Right lobe of liver (tissue), 4 donors: Measurements from ENCODE around the gene GJD2.

Source experiments
- POLR2A ChIP-seq: fragments of 450-650 bp; IDR thresholded peaks from one replicate; pipeline ENCODE4 v1.6.1; 2017; ENCODE audit warnings: antibody characterized with exemption, mild to moderate bottlenecking
- TF ChIP-seq, protein P1 (sequence below), 4 donors: fragments of 200-600 bp in 3 of 4; fragments of 450-650 bp in 1 of 4; IDR thresholded peaks; one replicate each; pipeline versions ENCODE4 v1.5.1 to v1.8.0; 2016 to 2022; ENCODE audit warnings: antibody characterized with exemption in 4 of 4, mild to moderate bottlenecking in 2 of 4
- donor health status: DM: no; HTN: no; CAD: no.
- donor health status: DM: no; HTN: no; CAD: no.
- donor health status: DM: no; HTN: yes; CAD: no.

DNA sequence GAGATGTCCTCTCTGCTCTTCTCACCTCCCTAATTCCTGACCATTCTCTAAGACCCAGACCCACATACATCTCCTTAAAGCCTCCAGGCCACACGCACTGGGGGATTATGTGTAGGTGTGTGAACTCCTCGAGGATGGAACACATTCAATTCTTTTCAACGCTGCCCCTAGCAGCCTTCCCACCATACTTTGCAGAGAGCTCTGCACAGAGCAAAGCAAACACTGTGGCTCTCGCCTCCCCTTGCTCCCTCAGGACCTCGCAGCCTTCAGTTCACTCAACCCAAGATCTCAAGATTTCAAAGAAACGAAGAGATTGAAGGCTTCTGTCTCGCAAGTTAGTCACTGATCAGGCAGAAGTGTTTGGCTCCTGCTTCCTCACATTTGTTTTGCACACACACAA, 34.5 kb upstream of the GJD2 start:
- TF ChIP-seq, protein P1, sequence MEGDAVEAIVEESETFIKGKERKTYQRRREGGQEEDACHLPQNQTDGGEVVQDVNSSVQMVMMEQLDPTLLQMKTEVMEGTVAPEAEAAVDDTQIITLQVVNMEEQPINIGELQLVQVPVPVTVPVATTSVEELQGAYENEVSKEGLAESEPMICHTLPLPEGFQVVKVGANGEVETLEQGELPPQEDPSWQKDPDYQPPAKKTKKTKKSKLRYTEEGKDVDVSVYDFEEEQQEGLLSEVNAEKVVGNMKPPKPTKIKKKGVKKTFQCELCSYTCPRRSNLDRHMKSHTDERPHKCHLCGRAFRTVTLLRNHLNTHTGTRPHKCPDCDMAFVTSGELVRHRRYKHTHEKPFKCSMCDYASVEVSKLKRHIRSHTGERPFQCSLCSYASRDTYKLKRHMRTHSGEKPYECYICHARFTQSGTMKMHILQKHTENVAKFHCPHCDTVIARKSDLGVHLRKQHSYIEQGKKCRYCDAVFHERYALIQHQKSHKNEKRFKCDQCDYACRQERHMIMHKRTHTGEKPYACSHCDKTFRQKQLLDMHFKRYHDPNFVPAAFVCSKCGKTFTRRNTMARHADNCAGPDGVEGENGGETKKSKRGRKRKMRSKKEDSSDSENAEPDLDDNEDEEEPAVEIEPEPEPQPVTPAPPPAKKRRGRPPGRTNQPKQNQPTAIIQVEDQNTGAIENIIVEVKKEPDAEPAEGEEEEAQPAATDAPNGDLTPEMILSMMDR (IDR thresholded peaks at IDR 0.05), result no peak
- no peak for TF ChIP-seq POLR2A
